ENCODE measurements around the gene MTHFSD. TPM values are rescaled to one million over a fixed set of nuclear protein-coding genes. Genes with fewer than 3 reads are reported as not detected.

Gene MTHFSD
- total RNA-seq, 4 donors from 2014 or later = 10.1 to 17.9 (median 15.5) TPM

- 4% methylated on average over 40 of the region's 61 CpGs for WGBS
- H3K27ac ChIP-seq (replicated peaks in 1 of 4) = peak overlapping the region; percentile 95 to 100 (median 98)
- no peaks in the 10 kb centered on the region for H3K36me3 ChIP-seq
- DNase-seq (ENCODE audit: extremely low spot score) = no peak
- H3K27me3 ChIP-seq = peaks cover 0 to 77% (median 4%) of the 10 kb centered on the region in 4 donors
- peaks cover 16 to 96% (median 92%) of the 10 kb centered on the region in 4 donors for H3K4me1 ChIP-seq
- intact Hi-C loops (cut with DNase I) = loop anchor here (5.0 kb wide), 1 partner anchor 42 kb away; no protein-coding TSS in a partner anchor
- H3K4me3 ChIP-seq = peak overlapping the region; percentile 55 to 81 (median 64)
- no peaks in the 10 kb centered on the region for H3K9me3 ChIP-seq
- TF ChIP-seq POLR2A (IDR thresholded peaks at IDR 0.05; ENCODE audit: low read depth) (peak; percentile 28), CTCF (IDR thresholded peaks at IDR 0.05) (no peak), POLR2AphosphoS5 (IDR thresholded peaks at IDR 0.05) (peak; percentile 55 to 86), EP300 (IDR thresholded peaks at IDR 0.05) (peak; percentile 63)
Measured at GRCh38 chr16:86498671-86499439, 56.2 kb downstream of the MTHFSD start.

GRCh38 chr16:86498155-86498670 lies 56.8 kb downstream of the MTHFSD start:
- Histone ChIP-seq H3K4me1 (peaks cover 16 to 96% (median 93%) of the 10 kb centered on the region in 4 donors), H3K36me3 (no peaks in the 10 kb centered on the region), H3K4me3 (peak overlapping the region; percentile 55 to 81 (median 64)), H3K9me3 (no peaks in the 10 kb centered on the region), H3K27me3 (peaks cover 0 to 75% (median 4%) of the 10 kb centered on the region in 4 donors), H3K27ac (replicated peaks in 1 of 4) (peak overlapping the region; percentile 95 to 100 (median 98))
- intact Hi-C loops (cut with DNase I) = loop anchor here (5.0 kb wide), 1 partner anchor 41 kb away; no protein-coding TSS in a partner anchor
- TF ChIP-seq EP300 (IDR thresholded peaks at IDR 0.05) (no peak), CTCF (IDR thresholded peaks at IDR 0.05) (peak; percentile 12 to 38 (median 19)), POLR2AphosphoS5 (IDR thresholded peaks at IDR 0.05) (peak; percentile 2 to 62), POLR2A (IDR thresholded peaks at IDR 0.05; ENCODE audit: low read depth) (no peak)
- WGBS = 12% methylated on average over 14 of the region's 29 CpGs
- no peak for DNase-seq (ENCODE audit: extremely low spot score)

GRCh38 chr16:86497551-86498021 lies 57.4 kb downstream of the MTHFSD start:
- no peaks in the 10 kb centered on the region for H3K9me3 ChIP-seq
- no peaks in the 10 kb centered on the region for H3K36me3 ChIP-seq
- H3K4me1 ChIP-seq = peaks cover 16 to 97% (median 94%) of the 10 kb centered on the region in 4 donors
- H3K27me3 ChIP-seq = peaks cover 0 to 73% (median 4%) of the 10 kb centered on the region in 4 donors
- WGBS = 3% methylated on average over 16 of the region's 44 CpGs
- no peak for TF ChIP-seq POLR2A (IDR thresholded peaks at IDR 0.05; ENCODE audit: low read depth)
- TF ChIP-seq POLR2AphosphoS5 (IDR thresholded peaks at IDR 0.05) = no peak
- TF ChIP-seq CTCF (IDR thresholded peaks at IDR 0.05) = no peak
- TF ChIP-seq EP300 (IDR thresholded peaks at IDR 0.05) = no peak
- peak overlapping the region; percentile 55 to 81 (median 64) for H3K4me3 ChIP-seq
- no peak for DNase-seq (ENCODE audit: extremely low spot score)
- H3K27ac ChIP-seq (replicated peaks in 1 of 4) = peak overlapping the region; percentile 95 to 100 (median 98)
- intact Hi-C loops (cut with DNase I) = loop anchor here (5.0 kb wide), 1 partner anchor 40 kb away; no protein-coding TSS in a partner anchor

GRCh38 chr16:86496929-86497461 lies 58.0 kb downstream of the MTHFSD start:
- TF ChIP-seq POLR2AphosphoS5 (IDR thresholded peaks at IDR 0.05) = peak in 1 of 2 donors; percentile 75
- TF ChIP-seq CTCF (IDR thresholded peaks at IDR 0.05) = no peak
- Histone ChIP-seq H3K36me3 (no peaks in the 10 kb centered on the region), H3K4me1 (peaks cover 16 to 98% (median 94%) of the 10 kb centered on the region in 4 donors), H3K4me3 (peak overlapping the region; percentile 55 to 81 (median 64)), H3K27me3 (peaks cover 0 to 73% (median 4%) of the 10 kb centered on the region in 4 donors), H3K9me3 (no peaks in the 10 kb centered on the region), H3K27ac (replicated peaks in 1 of 4) (peak overlapping the region; percentile 95 to 100 (median 98))
- WGBS = 13% methylated on average over 22 of the region's 45 CpGs
- intact Hi-C loops (cut with DNase I) = loop anchor here (5.0 kb wide), 1 partner anchor 40 kb away; no protein-coding TSS in a partner anchor
- no peak for DNase-seq (ENCODE audit: extremely low spot score)
